ENCODE results near the gene SYT2.

Gene SYT2

GRCh38 chr1:202710070-202711045 is at the start of gene SYT2:
TSS of gene SYT2 (minus strand) at chr1:202710454. CDS start at chr1:202605772, 104,682 bp downstream.
- TF ChIP-seq CTCF (IDR thresholded peaks at IDR 0.05), result no peak

GRCh38 chr1:202756391-202756790 is 46.1 kb upstream of the SYT2 start:
- no peak for TF ChIP-seq CTCF (IDR thresholded peaks at IDR 0.05)

- TF ChIP-seq CTCF (IDR thresholded peaks at IDR 0.05), result no peak
These were observed 44.0 kb upstream of the SYT2 start for GRCh38 chr1:202754293-202754692.

GRCh38 chr1:202752774-202753173 is 42.5 kb upstream of the SYT2 start:
- no peak for TF ChIP-seq CTCF (IDR thresholded peaks at IDR 0.05)

- TF ChIP-seq CTCF (IDR thresholded peaks at IDR 0.05), result no peak; the same call in 1 of the 2 replicates
These were observed 40.5 kb upstream of the SYT2 start for GRCh38 chr1:202750761-202751160.

GRCh38 chr1:202750024-202750423 is 39.8 kb upstream of the SYT2 start:
- TF ChIP-seq CTCF (IDR thresholded peaks at IDR 0.05), result no peak

GRCh38 chr1:202745323-202745888 is 35.2 kb upstream of the SYT2 start:
- no peak for TF ChIP-seq CTCF (IDR thresholded peaks at IDR 0.05)

Data from LNCAP (cell line).